Neural cell (in vitro differentiated cells): Measurements from ENCODE around the gene PKHD1. TPM values are rescaled to one million over a fixed set of nuclear protein-coding genes. Genes with fewer than 3 reads are reported as not detected.

Experiments
- H2AFZ ChIP-seq: fragments of 200-600, 300-800 bp; sonication (generic), shearing (Covaris generic); 2 replicates; pipeline ENCODE4 v1.6.0; 2014; ENCODE audit warnings: low read depth, mild to moderate bottlenecking, antibody characterized with exemption, low read length, moderate library complexity
- H3F3A ChIP-seq: fragments of 200-600 bp; shearing (Covaris generic); 2 replicates; pipeline ENCODE4 v1.6.1; 2016; ENCODE audit warnings: mild to moderate bottlenecking, moderate library complexity, mixed read lengths, antibody characterized with exemption, low read length; ENCODE audit not compliant: insufficient read depth, poor library complexity, severe bottlenecking
- H3K27ac ChIP-seq: fragments of 200-600, 300-800 bp; sonication (generic), shearing (Covaris generic); 2 replicates; pipeline ENCODE4 v1.5.1; 2014; ENCODE audit warnings: mild to moderate bottlenecking, low read length, moderate library complexity
- H3K27me3 ChIP-seq: fragments of 300-800, 200-600 bp; sonication (generic), shearing (Covaris generic); 2 replicates; pipeline ENCODE4 v1.6.0; 2014; ENCODE audit warnings: mild to moderate bottlenecking, low read depth, low read length, moderate library complexity; ENCODE audit not compliant: insufficient read depth
- H3K36me3 ChIP-seq: fragments of 300-800, 200-600 bp; sonication (generic), shearing (Covaris generic); 2 replicates; pipeline ENCODE4 v1.5.1; 2014; ENCODE audit warnings: mild to moderate bottlenecking, antibody characterized with exemption, low read length, moderate library complexity; ENCODE audit not compliant: insufficient read depth
- H3K4me2 ChIP-seq: fragments of 300-800, 200-600 bp; sonication (generic), shearing (Covaris generic); 2 replicates; pipeline ENCODE4 v1.6.0; 2014; ENCODE audit warnings: mild to moderate bottlenecking, low read length
- H3K4me3 ChIP-seq: fragments of 300-800, 200-600 bp; sonication (generic), shearing (Covaris generic); 2 replicates; pipeline ENCODE4 v1.5.1; 2014; ENCODE audit warnings: mild to moderate bottlenecking, low read length, moderate library complexity
- H3K79me2 ChIP-seq: fragments of 200-600 bp; shearing (Covaris generic); replicated peaks from 2 replicates; pipeline ENCODE4 v1.6.0; 2014; ENCODE audit warnings: mild to moderate bottlenecking, low read length, moderate library complexity; ENCODE audit not compliant: insufficient read depth
- H3K9ac ChIP-seq: fragments of 300-800, 200-600 bp; sonication (generic), shearing (Covaris generic); 2 replicates; pipeline ENCODE4 v1.6.1; 2016; ENCODE audit warnings: mild to moderate bottlenecking, low read length, mixed read lengths
- H3K9me2 ChIP-seq: fragments of 200-600 bp; shearing (Covaris generic); 2 replicates; pipeline ENCODE4 v1.6.1; 2016; ENCODE audit warnings: mild to moderate bottlenecking, low read length, mixed read lengths; ENCODE audit not compliant: insufficient read depth
- H3K9me3 ChIP-seq: fragments of 200-600, 300-800 bp; sonication (generic), shearing (Covaris generic); 2 replicates; pipeline ENCODE4 v1.6.1; 2016; ENCODE audit warnings: mild to moderate bottlenecking, mixed run types, low read length, moderate library complexity, mixed read lengths
- H4K20me1 ChIP-seq: fragments of 200-600 bp; shearing (Covaris generic); 2 replicates; pipeline ENCODE4 v1.6.1; 2016; ENCODE audit warnings: mild to moderate bottlenecking, mixed run types; ENCODE audit not compliant: insufficient read depth
- EP300 ChIP-seq: fragments of 450-650 bp; conservative IDR thresholded peaks from 2 replicates; pipeline ENCODE4 v1.6.1; 2014; ENCODE audit warnings: antibody characterized with exemption, mild to moderate bottlenecking, moderate library complexity; ENCODE audit not compliant: poor library complexity, severe bottlenecking
- EZH2 ChIP-seq: fragments of 200-600, 300-800 bp; shearing (Covaris generic), sonication (generic); IDR thresholded peaks from 2 replicates; pipeline ENCODE4 v1.6.1; 2014; ENCODE audit warnings: antibody characterized with exemption, low read length, borderline replicate concordance, mild to moderate bottlenecking; ENCODE audit not compliant: insufficient read depth, poor library complexity, severe bottlenecking
- MXI1 ChIP-seq: fragments of 450-650 bp; conservative IDR thresholded peaks from 2 replicates; pipeline ENCODE4 v1.6.1; 2014; ENCODE audit warnings: antibody characterized with exemption, mild to moderate bottlenecking; ENCODE audit not compliant: poor library complexity, severe bottlenecking
- POLR2AphosphoS5 ChIP-seq: IDR thresholded peaks from 2 replicates; pipeline ENCODE4 v1.6.1; 2012
- RAD21 ChIP-seq: fragments of 450-650 bp; conservative IDR thresholded peaks from 2 replicates; pipeline ENCODE4 v1.6.1; 2014; ENCODE audit warnings: antibody characterized with exemption, mild to moderate bottlenecking, moderate library complexity
- SMC3 ChIP-seq: fragments of 450-650 bp; conservative IDR thresholded peaks from 2 replicates; pipeline ENCODE4 v1.6.1; 2014; ENCODE audit warnings: antibody characterized with exemption, mild to moderate bottlenecking, moderate library complexity; ENCODE audit not compliant: poor library complexity
- TAF1 ChIP-seq: IDR thresholded peaks from 2 replicates; pipeline ENCODE4 v1.6.1; 2012; ENCODE audit warnings: low read depth
- polyA plus RNA-seq: library from polyadenylated mRNA; depleted of rRNA; stranded (reverse); fragments of >200 nt; gene quantifications from 2 replicates; pipeline ENCODE4 v1.2.3, GENCODE V29; 2014
- TF ChIP-seq, protein P1 (sequence below): fragments of 450-650 bp; IDR thresholded peaks from 2 replicates; pipeline ENCODE4 v1.5.1; 2014; ENCODE audit warnings: antibody characterized with exemption, mild to moderate bottlenecking, moderate library complexity; ENCODE audit not compliant: poor library complexity, severe bottlenecking
- TF ChIP-seq, protein P2 (sequence below): IDR thresholded peaks from 2 replicates; pipeline ENCODE4 v1.6.1; 2012; ENCODE audit warnings: borderline replicate concordance

PKHD1 gene
- polyA plus RNA-seq, 1 donor from 2014 or later: not detected

DNA sequence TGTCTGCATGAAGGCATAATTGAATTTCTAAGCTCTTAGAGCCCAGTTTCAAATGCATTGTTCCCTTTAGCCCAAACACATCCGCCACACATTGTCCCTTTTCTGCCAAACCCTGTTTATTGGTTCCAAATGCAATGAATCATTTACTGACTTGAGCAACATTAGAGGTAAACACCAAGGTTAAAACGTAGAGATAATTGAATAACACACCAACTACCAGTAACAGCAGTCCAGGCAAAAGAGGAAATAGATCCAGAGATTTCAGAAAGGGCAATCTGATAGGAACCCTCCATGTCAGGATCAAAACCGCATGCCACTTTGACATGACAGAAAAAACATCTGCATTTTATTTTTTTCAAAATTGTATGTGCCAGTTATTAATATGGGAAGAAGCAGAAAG lies 114.8 kb downstream of the PKHD1 start:
- Histone ChIP-seq H3F3A (no peaks in the 10 kb centered on the region), H3K36me3 (no peaks in the 10 kb centered on the region), H3K9ac (no peak overlapping the region), H3K9me2 (no peaks in the 10 kb centered on the region), H3K27ac (no peak overlapping the region), H2AFZ (no peak overlapping the region), H3K4me2 (no peak overlapping the region), H4K20me1 (no peaks in the 10 kb centered on the region), H3K27me3 (no peaks in the 10 kb centered on the region), H3K4me3 (no peak overlapping the region), H3K9me3 (no peaks in the 10 kb centered on the region), H3K79me2 (no peaks in the 10 kb centered on the region)
- TF ChIP-seq, protein P1, sequence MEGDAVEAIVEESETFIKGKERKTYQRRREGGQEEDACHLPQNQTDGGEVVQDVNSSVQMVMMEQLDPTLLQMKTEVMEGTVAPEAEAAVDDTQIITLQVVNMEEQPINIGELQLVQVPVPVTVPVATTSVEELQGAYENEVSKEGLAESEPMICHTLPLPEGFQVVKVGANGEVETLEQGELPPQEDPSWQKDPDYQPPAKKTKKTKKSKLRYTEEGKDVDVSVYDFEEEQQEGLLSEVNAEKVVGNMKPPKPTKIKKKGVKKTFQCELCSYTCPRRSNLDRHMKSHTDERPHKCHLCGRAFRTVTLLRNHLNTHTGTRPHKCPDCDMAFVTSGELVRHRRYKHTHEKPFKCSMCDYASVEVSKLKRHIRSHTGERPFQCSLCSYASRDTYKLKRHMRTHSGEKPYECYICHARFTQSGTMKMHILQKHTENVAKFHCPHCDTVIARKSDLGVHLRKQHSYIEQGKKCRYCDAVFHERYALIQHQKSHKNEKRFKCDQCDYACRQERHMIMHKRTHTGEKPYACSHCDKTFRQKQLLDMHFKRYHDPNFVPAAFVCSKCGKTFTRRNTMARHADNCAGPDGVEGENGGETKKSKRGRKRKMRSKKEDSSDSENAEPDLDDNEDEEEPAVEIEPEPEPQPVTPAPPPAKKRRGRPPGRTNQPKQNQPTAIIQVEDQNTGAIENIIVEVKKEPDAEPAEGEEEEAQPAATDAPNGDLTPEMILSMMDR: no peak
- TF ChIP-seq POLR2AphosphoS5 (no peak), MXI1 (no peak), TAF1 (no peak), SMC3 (no peak), EZH2 (no peak), RAD21 (no peak), EP300 (no peak)
- TF ChIP-seq, protein P2, sequence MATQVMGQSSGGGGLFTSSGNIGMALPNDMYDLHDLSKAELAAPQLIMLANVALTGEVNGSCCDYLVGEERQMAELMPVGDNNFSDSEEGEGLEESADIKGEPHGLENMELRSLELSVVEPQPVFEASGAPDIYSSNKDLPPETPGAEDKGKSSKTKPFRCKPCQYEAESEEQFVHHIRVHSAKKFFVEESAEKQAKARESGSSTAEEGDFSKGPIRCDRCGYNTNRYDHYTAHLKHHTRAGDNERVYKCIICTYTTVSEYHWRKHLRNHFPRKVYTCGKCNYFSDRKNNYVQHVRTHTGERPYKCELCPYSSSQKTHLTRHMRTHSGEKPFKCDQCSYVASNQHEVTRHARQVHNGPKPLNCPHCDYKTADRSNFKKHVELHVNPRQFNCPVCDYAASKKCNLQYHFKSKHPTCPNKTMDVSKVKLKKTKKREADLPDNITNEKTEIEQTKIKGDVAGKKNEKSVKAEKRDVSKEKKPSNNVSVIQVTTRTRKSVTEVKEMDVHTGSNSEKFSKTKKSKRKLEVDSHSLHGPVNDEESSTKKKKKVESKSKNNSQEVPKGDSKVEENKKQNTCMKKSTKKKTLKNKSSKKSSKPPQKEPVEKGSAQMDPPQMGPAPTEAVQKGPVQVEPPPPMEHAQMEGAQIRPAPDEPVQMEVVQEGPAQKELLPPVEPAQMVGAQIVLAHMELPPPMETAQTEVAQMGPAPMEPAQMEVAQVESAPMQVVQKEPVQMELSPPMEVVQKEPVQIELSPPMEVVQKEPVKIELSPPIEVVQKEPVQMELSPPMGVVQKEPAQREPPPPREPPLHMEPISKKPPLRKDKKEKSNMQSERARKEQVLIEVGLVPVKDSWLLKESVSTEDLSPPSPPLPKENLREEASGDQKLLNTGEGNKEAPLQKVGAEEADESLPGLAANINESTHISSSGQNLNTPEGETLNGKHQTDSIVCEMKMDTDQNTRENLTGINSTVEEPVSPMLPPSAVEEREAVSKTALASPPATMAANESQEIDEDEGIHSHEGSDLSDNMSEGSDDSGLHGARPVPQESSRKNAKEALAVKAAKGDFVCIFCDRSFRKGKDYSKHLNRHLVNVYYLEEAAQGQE: no peak

DNA sequence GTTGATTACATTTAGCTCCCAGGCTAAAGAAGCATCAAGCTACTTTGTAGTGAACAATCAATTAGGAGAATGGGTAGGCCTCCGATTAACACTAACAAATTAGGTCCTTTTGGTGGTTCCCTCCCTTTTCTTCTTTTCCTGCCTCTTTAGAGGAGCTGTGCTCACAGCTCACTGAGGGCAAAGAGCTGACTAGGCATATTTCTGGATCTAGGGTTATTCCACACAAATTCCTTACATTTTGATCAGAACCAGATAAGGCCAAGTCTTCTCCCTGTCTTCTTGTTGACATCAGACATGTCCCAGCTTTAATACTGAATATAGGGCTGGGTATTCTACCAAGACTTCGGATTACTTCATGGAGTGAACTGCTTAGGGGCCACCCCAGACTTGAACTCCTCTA lies 119.1 kb downstream of the PKHD1 start:
- Histone ChIP-seq H3K36me3 (no peaks in the 10 kb centered on the region), H2AFZ (no peak overlapping the region), H3F3A (no peaks in the 10 kb centered on the region), H3K4me3 (no peak overlapping the region), H3K9me3 (no peaks in the 10 kb centered on the region), H3K9me2 (no peaks in the 10 kb centered on the region), H3K79me2 (no peaks in the 10 kb centered on the region), H3K27ac (no peak overlapping the region), H3K27me3 (no peaks in the 10 kb centered on the region), H3K4me2 (no peak overlapping the region), H4K20me1 (no peaks in the 10 kb centered on the region), H3K9ac (no peak overlapping the region)
- TF ChIP-seq, protein P1: no peak
- no peak for TF ChIP-seq EZH2
- TF ChIP-seq, protein P2: no peak
- TF ChIP-seq MXI1: no peak
- no peak for TF ChIP-seq EP300
